GM19455 (cell line): ENCODE measurements around the gene UGT8.

ENCODE experiments used
- ATAC-seq: cut with Tn5 transposase; IDR thresholded peaks from one replicate; pipeline ENCODE4 v1.9.1; 2021; ENCODE audit not compliant: unreplicated experiment

The UGT8 gene

GRCh38 chr4:114688059-114688458, 89.5 kb downstream of the UGT8 start:
- no peak for ATAC-seq

- ATAC-seq = no peak
Measured at GRCh38 chr4:114690571-114690970, 92.0 kb downstream of the UGT8 start.

DNA sequence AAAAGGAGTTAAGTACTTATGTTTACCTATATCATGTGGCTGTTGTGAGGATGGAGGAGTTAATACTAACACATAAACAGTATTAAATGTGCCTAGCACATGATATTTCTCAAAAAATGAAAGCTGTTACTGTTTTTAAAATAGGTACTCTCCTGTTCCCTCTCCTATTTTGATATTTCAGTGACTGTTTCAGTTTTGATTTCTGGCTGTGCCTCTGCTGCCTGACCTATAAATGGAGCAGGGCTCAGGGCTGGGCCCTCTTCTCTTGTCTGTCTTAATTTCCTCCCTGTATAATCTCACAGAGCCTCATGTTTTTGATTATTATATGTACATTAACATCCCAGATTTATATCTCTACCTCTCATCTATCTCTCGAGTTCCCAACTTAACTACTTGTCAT, 93.3 kb downstream of the UGT8 start:
- peak; percentile 86 for ATAC-seq

DNA sequence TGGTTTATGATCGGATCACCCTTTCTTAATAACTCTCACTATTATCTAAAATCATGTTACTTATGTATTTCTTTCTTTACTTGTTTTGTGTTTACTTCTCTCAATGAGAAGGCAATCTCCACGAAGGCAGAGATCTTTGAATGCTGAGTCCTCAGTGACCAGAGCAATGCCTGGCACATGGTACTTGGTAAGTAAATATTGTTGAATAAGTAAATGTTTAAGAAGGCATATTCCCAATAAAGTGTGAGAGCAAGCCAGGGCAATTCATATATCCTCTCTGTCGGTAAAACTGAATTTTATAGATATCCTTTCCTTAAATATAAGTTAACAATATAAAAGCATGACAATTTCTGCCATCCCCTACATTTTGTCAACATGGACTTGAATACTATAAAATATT, 94.4 kb downstream of the UGT8 start:
- no peak for ATAC-seq

DNA sequence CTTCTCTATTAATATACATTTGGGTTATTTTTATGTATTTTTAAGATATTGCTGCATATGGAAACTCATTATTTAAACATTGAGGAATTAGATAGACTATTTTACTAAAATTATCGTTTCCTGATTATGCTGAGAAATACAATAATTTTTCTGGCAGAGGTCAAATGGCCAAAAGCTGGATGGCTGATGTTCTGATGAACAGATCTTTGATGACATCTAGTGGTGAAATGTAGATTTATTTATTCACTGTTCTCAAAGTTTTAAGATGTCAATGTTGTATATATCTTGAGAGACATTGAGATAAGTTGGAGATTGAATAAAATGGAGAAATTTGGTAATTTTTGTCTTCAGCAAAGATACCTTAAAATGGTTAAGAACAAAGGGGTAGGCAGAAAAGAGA, 96.2 kb downstream of the UGT8 start:
- no peak for ATAC-seq

GRCh38 chr4:114698231-114698630, 99.6 kb downstream of the UGT8 start:
- no peak for ATAC-seq

DNA sequence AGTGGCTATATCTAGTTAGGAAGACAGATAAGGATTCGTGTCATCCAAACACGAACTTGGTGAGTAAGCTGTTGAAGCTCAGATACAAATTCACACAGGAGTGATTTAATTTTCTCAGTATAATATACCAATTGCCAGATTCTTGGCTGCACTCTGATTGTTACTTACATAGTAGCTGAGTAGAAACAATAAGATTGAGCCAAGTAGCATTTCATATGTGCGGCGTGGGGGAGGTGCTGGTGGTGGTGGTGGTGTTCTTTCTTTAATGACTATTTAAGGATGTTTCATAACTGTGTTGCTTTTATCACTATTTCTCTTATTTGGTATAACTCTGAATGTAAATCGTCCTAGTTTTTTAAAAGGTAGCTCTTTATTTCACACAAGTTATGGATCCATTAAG, 102.9 kb downstream of the UGT8 start:
- ATAC-seq = no peak

GRCh38 chr4:114717432-114717831, 118.8 kb downstream of the UGT8 start:
- ATAC-seq = no peak

- no peak for ATAC-seq
Measured at GRCh38 chr4:114725066-114725465, 126.5 kb downstream of the UGT8 start.

GRCh38 chr4:114727461-114727860, 128.9 kb downstream of the UGT8 start:
- ATAC-seq = no peak
